Measurements from ENCODE around the gene KLK15.
"Not testable (repeated sequence)": the region's sequence is repeated elsewhere in the genome, so short reads cannot be mapped to it uniquely, and the experiment has no call there.

KLK15 gene

GRCh38 chr19:50796128-50796633 lies 37.2 kb downstream of the KLK15 start:
- DNase-seq (ENCODE audit: low read depth), result no peak

GRCh38 chr19:50795664-50796073 lies 37.7 kb downstream of the KLK15 start:
- DNase-seq (ENCODE audit: low read depth), result no peak

- no peak for DNase-seq (ENCODE audit: low read depth)
These were observed 38.3 kb downstream of the KLK15 start for GRCh38 chr19:50794876-50795663.

- no peak for DNase-seq (ENCODE audit: low read depth)
These were observed 39.1 kb downstream of the KLK15 start for GRCh38 chr19:50794074-50794875.

GRCh38 chr19:50793558-50794065 lies 39.8 kb downstream of the KLK15 start:
- no peak for DNase-seq (ENCODE audit: low read depth)

GRCh38 chr19:50792272-50793250 lies 40.8 kb downstream of the KLK15 start:
- DNase-seq (ENCODE audit: low read depth), result no peak

GRCh38 chr19:50791594-50792271 lies 41.6 kb downstream of the KLK15 start:
- no peak for DNase-seq (ENCODE audit: low read depth)

GRCh38 chr19:50790922-50791467 lies 42.4 kb downstream of the KLK15 start:
- DNase-seq (ENCODE audit: low read depth), result no peak

- DNase-seq (ENCODE audit: low read depth), result no peak
These were observed 43.0 kb downstream of the KLK15 start, which contains the start of gene ACP4 for GRCh38 chr19:50790396-50790795. ACP4 (plus strand) TSS chr19:50790415; CDS start chr19:50790415, 0 bp downstream.

- DNase-seq (ENCODE audit: low read depth), result no peak
These were observed 48.0 kb downstream of the KLK15 start for GRCh38 chr19:50785329-50785728.

GRCh38 chr19:50784710-50785109 lies 48.7 kb downstream of the KLK15 start:
- no peak for DNase-seq (ENCODE audit: low read depth)

GRCh38 chr19:50783848-50784152 lies 49.6 kb downstream of the KLK15 start:
- DNase-seq (ENCODE audit: low read depth), result not testable (repeated sequence)

GRCh38 chr19:50780753-50781435 lies 52.5 kb downstream of the KLK15 start:
- DNase-seq (ENCODE audit: low read depth), result no peak

GRCh38 chr19:50779504-50780457 lies 53.6 kb downstream of the KLK15 start:
- DNase-seq (ENCODE audit: low read depth), result no peak

- no peak for DNase-seq (ENCODE audit: low read depth)
These were observed 54.4 kb downstream of the KLK15 start for GRCh38 chr19:50778906-50779430.

GRCh38 chr19:50777830-50778303 lies 55.5 kb downstream of the KLK15 start:
- no peak for DNase-seq (ENCODE audit: low read depth)

GRCh38 chr19:50777261-50777660 lies 56.1 kb downstream of the KLK15 start:
- no peak for DNase-seq (ENCODE audit: low read depth)

GRCh38 chr19:50776131-50776530 lies 57.2 kb downstream of the KLK15 start:
- no peak for DNase-seq (ENCODE audit: low read depth)

Data from activated T-helper 1 cell treated with Interleukin-2 at 50 U/mL for 16 hours (primary cell).